Measurements from ENCODE around the gene AGMAT. TPM values are rescaled to one million over a fixed set of nuclear protein-coding genes. Genes with fewer than 3 reads are reported as not detected.

The AGMAT gene
- total RNA-seq, 1 donor: 2.6 TPM

DNA sequence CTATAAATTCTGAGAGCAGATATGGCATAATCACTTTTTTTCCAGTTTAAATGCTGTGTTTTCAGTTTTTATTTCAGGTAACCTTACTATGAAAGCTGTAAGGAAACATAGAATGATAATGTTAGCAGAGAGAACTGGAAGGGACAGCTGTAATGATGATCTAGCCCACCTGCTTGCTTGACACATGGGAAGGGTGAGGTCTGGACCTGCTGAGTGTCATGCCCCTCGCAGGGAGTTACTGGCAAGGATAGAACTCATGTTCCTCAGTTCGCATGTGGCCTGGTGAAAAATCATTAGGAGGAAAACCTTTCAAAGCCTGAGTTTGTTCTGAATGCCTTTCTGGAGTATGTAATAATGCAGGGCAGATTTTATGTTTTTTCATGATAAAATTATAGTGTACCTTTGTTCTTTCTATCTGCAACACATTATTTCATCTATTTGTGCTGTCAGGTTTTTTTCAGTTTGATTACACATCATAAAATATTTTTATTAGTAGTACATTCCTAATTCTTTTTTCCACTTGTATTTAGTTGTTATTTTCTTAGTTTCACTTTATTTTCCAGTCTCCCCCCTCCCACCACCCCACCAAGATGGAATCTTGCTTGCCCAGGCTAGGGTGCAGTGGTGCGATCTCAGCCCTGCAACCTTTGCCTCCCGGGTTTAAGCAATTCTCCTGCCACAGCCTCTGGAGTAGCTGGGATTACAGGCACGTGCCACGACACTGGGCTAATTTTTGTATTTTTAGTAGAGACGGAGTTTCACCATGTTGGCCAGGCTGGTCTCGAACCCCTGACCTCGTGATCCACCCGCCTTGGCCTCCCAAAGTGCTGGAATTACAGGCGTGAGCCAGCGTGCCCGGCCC lies 40.4 kb upstream of the AGMAT start:
- DNase-seq (ENCODE audit: low read depth): no peak
- H3K4me3 ChIP-seq (ENCODE audit: low read depth, low read length): no peak overlapping the region
- TF ChIP-seq, protein P1, sequence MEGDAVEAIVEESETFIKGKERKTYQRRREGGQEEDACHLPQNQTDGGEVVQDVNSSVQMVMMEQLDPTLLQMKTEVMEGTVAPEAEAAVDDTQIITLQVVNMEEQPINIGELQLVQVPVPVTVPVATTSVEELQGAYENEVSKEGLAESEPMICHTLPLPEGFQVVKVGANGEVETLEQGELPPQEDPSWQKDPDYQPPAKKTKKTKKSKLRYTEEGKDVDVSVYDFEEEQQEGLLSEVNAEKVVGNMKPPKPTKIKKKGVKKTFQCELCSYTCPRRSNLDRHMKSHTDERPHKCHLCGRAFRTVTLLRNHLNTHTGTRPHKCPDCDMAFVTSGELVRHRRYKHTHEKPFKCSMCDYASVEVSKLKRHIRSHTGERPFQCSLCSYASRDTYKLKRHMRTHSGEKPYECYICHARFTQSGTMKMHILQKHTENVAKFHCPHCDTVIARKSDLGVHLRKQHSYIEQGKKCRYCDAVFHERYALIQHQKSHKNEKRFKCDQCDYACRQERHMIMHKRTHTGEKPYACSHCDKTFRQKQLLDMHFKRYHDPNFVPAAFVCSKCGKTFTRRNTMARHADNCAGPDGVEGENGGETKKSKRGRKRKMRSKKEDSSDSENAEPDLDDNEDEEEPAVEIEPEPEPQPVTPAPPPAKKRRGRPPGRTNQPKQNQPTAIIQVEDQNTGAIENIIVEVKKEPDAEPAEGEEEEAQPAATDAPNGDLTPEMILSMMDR (IDR thresholded peaks at IDR 0.05; ENCODE audit: insufficient read depth, low read depth, low read length): no peak

- TF ChIP-seq, protein P1 (IDR thresholded peaks at IDR 0.05; ENCODE audit: insufficient read depth, low read depth, low read length): no peak
- DNase-seq (ENCODE audit: low read depth): no peak
- no peak overlapping the region for H3K4me3 ChIP-seq (ENCODE audit: low read depth, low read length)
Observed at GRCh38 chr1:15624133-15624714, 39.4 kb upstream of the AGMAT start.

DNA sequence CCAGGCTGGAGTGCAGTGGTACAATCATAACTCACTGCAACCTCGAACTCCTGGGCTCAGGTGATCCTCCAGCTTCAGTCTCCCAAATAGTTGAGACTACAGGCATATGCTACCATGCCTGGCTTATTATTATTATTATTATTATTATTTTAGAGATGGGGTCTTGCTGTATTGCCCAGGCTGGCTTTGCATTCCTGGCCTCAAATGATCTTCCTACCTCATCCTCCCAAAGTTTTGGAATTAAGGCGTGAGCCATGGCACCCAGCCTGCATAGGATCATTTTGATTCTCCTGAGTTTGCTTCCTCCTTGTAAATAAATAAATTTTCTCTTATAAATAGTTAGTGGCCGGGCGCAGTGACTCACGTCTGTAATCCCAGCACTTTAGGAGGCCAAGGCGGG lies 38.6 kb upstream of the AGMAT start:
- no peak overlapping the region for H3K4me3 ChIP-seq (ENCODE audit: low read depth, low read length)
- TF ChIP-seq, protein P1 (IDR thresholded peaks at IDR 0.05; ENCODE audit: insufficient read depth, low read depth, low read length): no peak
- DNase-seq (ENCODE audit: low read depth): no peak

GRCh38 chr1:15622712-15623373 lies 38.0 kb upstream of the AGMAT start:
- TF ChIP-seq, protein P1 (IDR thresholded peaks at IDR 0.05; ENCODE audit: insufficient read depth, low read depth, low read length): no peak
- no peak overlapping the region for H3K4me3 ChIP-seq (ENCODE audit: low read depth, low read length)
- no peak for DNase-seq (ENCODE audit: low read depth)

- TF ChIP-seq, protein P1 (IDR thresholded peaks at IDR 0.05; ENCODE audit: insufficient read depth, low read depth, low read length): no peak
- peak; percentile 85 for DNase-seq (ENCODE audit: low read depth)
- H3K4me3 ChIP-seq (ENCODE audit: low read depth, low read length): no peak overlapping the region
Observed at GRCh38 chr1:15621975-15622374, 37.1 kb upstream of the AGMAT start.

GRCh38 chr1:15620902-15621682 lies 36.2 kb upstream of the AGMAT start:
- no peak overlapping the region for H3K4me3 ChIP-seq (ENCODE audit: low read depth, low read length)
- no peak for DNase-seq (ENCODE audit: low read depth)
- TF ChIP-seq, protein P1 (IDR thresholded peaks at IDR 0.05; ENCODE audit: insufficient read depth, low read depth, low read length): no peak
